K562 (cell line): ENCODE measurements around the gene NBPF3. TPM values are rescaled to one million over a fixed set of nuclear protein-coding genes. Genes with fewer than 3 reads are reported as not detected.

Experiments used
- ATAC-seq: fragments of 200-7000 bp; cut with Tn5 transposase; 3 replicates; pipeline ENCODE4 v1.9.1; 2020; ENCODE audit warnings: moderate library complexity
- BruUV-seq: library from RNA; stranded (reverse); fragments of 400-500 nt; replicated peaks from 2 replicates; lab custom pipeline; 2021; lab: Mats Ljungman, UMichigan
- CTCF ChIA-PET: fragments of 300-600 bp; formaldehyde crosslinking; extraction: SDS; loops from one replicate; lab custom pipeline; 2021; ENCODE audit warnings: low intra/inter-chr PET ratio; lab: Yijun Ruan, JAX
- POLR2A ChIA-PET: fragments of 300-600, 350-650 bp; sonication (Branson Sonifier 250); formaldehyde crosslinking; extraction: SDS; loops from one replicate; lab custom pipeline; 2021; ENCODE audit warnings: antibody characterized with exemption, inconsistent platforms; lab: Yijun Ruan, JAX
- DNase-seq, 4 experiments: peaks; one replicate each; pipeline versions ENCODE4 v3.0.0 to v3.0.0-alpha.2; 2011 to 2018; ENCODE audit warnings: low spot score in 3 of 4, mixed read lengths in 3 of 4; ENCODE audit errors: extremely low read depth in 1 of 4
- FAIRE-seq: peaks from 2 replicates; lab custom pipeline; 2011; peaks lifted over from hg19 to GRCh38; lab: Jason Lieb, UNC
- H2AFZ ChIP-seq: 2 replicates; pipeline ENCODE4 v1.6.0; 2011; ENCODE audit warnings: low read depth, low read length, control low read depth, inconsistent platforms
- H3K27ac ChIP-seq: fragments of 200-600 bp; 3 replicates; pipeline ENCODE4 v1.8.0; 2011; ENCODE audit warnings: low read depth, mild to moderate bottlenecking, control low read depth, inconsistent platforms, low read length, moderate library complexity, mixed read lengths; ENCODE audit errors: extremely low read depth
- H3K27me3 ChIP-seq, 2 experiments: fragments of 300-600 bp in 1 of 2; 2 replicates in 1 of 2; 3 replicates in 1 of 2; pipeline versions ENCODE4 v1.6.0 to v1.8.0; 2011; ENCODE audit warnings: inconsistent platforms in 2 of 2, low read length in 2 of 2, mild to moderate bottlenecking in 1 of 2, mixed read lengths in 1 of 2, moderate library complexity in 1 of 2; ENCODE audit not compliant: control insufficient read depth in 2 of 2, insufficient read depth in 2 of 2
- H3K36me3 ChIP-seq: fragments of 300-600 bp; 3 replicates; pipeline ENCODE4 v1.8.0; 2011; ENCODE audit warnings: mild to moderate bottlenecking, low read length, inconsistent platforms; ENCODE audit not compliant: control insufficient read depth, insufficient read depth
- H3K4me1 ChIP-seq, 2 experiments: fragments of 200-600 bp in 1 of 2; replicated peaks in 1 of 2; 2 replicates in 1 of 2; 3 replicates in 1 of 2; pipeline versions ENCODE4 v1.5.1 to v1.8.0; 2011; ENCODE audit warnings: inconsistent platforms in 2 of 2, low read length in 2 of 2, mild to moderate bottlenecking in 1 of 2, mixed read lengths in 1 of 2, moderate library complexity in 1 of 2; ENCODE audit not compliant: control insufficient read depth in 2 of 2, insufficient read depth in 2 of 2
- H3K4me2 ChIP-seq: 2 replicates; pipeline ENCODE4 v1.6.1; 2011; ENCODE audit warnings: low read length, control low read depth, inconsistent platforms, mixed read lengths; ENCODE audit not compliant: insufficient read depth
- H3K4me3 ChIP-seq: fragments of 200-600 bp; sonication (generic), shearing (Covaris generic); 2 replicates; pipeline ENCODE4 v1.5.1; 2016; ENCODE audit warnings: control low read depth, inconsistent platforms
- H3K79me2 ChIP-seq: fragments of 200-600 bp; 3 replicates; pipeline ENCODE4 v1.8.0; 2011; ENCODE audit warnings: low read length, inconsistent platforms; ENCODE audit not compliant: control insufficient read depth, insufficient read depth
- H3K9ac ChIP-seq, 2 experiments: 2 replicates each; pipeline versions ENCODE4 v1.6.0 to v1.6.1; 2011; ENCODE audit warnings: low read depth in 2 of 2, low read length in 2 of 2, control low read depth in 1 of 2, inconsistent platforms in 1 of 2, mild to moderate bottlenecking in 1 of 2, mixed read lengths in 1 of 2; ENCODE audit not compliant: insufficient read depth in 1 of 2
- H3K9me1 ChIP-seq: one replicate; pipeline ENCODE4 v1.6.0; 2011; ENCODE audit warnings: inconsistent platforms, mild to moderate bottlenecking, low read length, moderate library complexity; ENCODE audit not compliant: control insufficient read depth, insufficient read depth
- H3K9me3 ChIP-seq: replicated peaks from 2 replicates; pipeline ENCODE4 v1.5.1; 2011; ENCODE audit warnings: low read depth, low read length, inconsistent platforms; ENCODE audit not compliant: control insufficient read depth, insufficient read depth
- H4K20me1 ChIP-seq: replicated peaks from 2 replicates; pipeline ENCODE4 v1.6.1; 2011; ENCODE audit warnings: low read length, inconsistent platforms, mixed read lengths; ENCODE audit not compliant: control insufficient read depth, insufficient read depth
- CGGBP1 ChIP-seq: fragments of 250-450 bp; sonication (Bioruptor Pico); IDR thresholded peaks from 2 replicates; pipeline ENCODE4 v1.9.0; 2021; ENCODE audit warnings: mild to moderate bottlenecking
- FOXP1 ChIP-seq: sonication (generic); formaldehyde crosslinking; IDR thresholded peaks from 2 replicates; pipeline ENCODE4 v1.8.0; 2022; ENCODE audit warnings: mild to moderate bottlenecking, missing genetic modification reagents
- GABPB1 ChIP-seq: sonication (generic); formaldehyde crosslinking; IDR thresholded peaks from 2 replicates; pipeline ENCODE4 v1.8.0; 2022; ENCODE audit warnings: mild to moderate bottlenecking, missing genetic modification reagents
- GATA2 ChIP-seq: sonication (generic); formaldehyde crosslinking; IDR thresholded peaks from 2 replicates; pipeline ENCODE4 v1.4.0; 2020; ENCODE audit warnings: mild to moderate bottlenecking, missing genetic modification reagents
- IRF2 ChIP-seq: sonication (generic); formaldehyde crosslinking; IDR thresholded peaks from 2 replicates; pipeline ENCODE4 v1.8.1; 2022; ENCODE audit warnings: mild to moderate bottlenecking, missing genetic modification reagents
- MEF2D ChIP-seq: conservative IDR thresholded peaks from 2 replicates; pipeline ENCODE4 v1.6.1; 2016; ENCODE audit warnings: low read depth, missing genetic modification characterization, missing compliant biosample characterization
- SMARCB1 ChIP-seq: IDR thresholded peaks from 2 replicates; pipeline ENCODE4 v1.6.1; 2011; ENCODE audit warnings: improper control_type of control experiment, low read depth; ENCODE audit not compliant: insufficient read length
- SMC3 ChIP-seq: conservative IDR thresholded peaks from 2 replicates; pipeline ENCODE4 v1.6.1; 2011; ENCODE audit warnings: low read depth, low read length, improper control_type of control experiment; ENCODE audit not compliant: insufficient read depth
- SREBF2 ChIP-seq: sonication (generic); formaldehyde crosslinking; IDR thresholded peaks from 2 replicates; pipeline ENCODE4 v1.4.0; 2020; ENCODE audit warnings: mild to moderate bottlenecking, missing genetic modification reagents
- TCF7 ChIP-seq: sonication (generic); IDR thresholded peaks from 2 replicates; pipeline ENCODE4 v1.6.1; 2016; ENCODE audit warnings: antibody characterized with exemption, borderline replicate concordance
- U2AF2 ChIP-seq: fragments of 200-400 bp; formaldehyde crosslinking; optimal IDR thresholded peaks from 2 replicates; pipeline ENCODE3; 2017; ENCODE audit warnings: low read depth, mild to moderate bottlenecking, low read length
- ZNF124 ChIP-seq: sonication (generic); formaldehyde crosslinking; IDR thresholded peaks from 2 replicates; pipeline ENCODE4 v1.8.1; 2022; ENCODE audit warnings: missing genetic modification reagents
- ZNF263 ChIP-seq: sonication (generic); formaldehyde crosslinking; IDR thresholded peaks from 2 replicates; pipeline ENCODE4 v1.8.0; 2022; ENCODE audit warnings: mild to moderate bottlenecking, missing genetic modification reagents, borderline replicate concordance
- ZNF316 ChIP-seq: fragments of 450-650 bp; IDR thresholded peaks from 2 replicates; pipeline ENCODE4 v1.6.1; 2016
- ZNF830 ChIP-seq: fragments of 250-450 bp; sonication (Bioruptor Pico); IDR thresholded peaks from 2 replicates; pipeline ENCODE4 v1.5.0; 2021; ENCODE audit warnings: mild to moderate bottlenecking
- WGBS: fragments of 100-300 bp; shearing (Covaris generic); methylation state at CpG from one replicate; pipeline ENCODE4 v1.1.6; 2016; ENCODE audit warnings: low coverage, mixed read lengths; ENCODE audit not compliant: insufficient coverage; ENCODE audit errors: missing lambda C conversion rate; 5-methylcytosine and 5-hydroxymethylcytosine counted together
- in situ Hi-C: fragments of 300-500 bp; cut with MboI; formaldehyde crosslinking; loops from 4 replicates; pipeline ENCODE4 v1.15.0; 2018; ENCODE audit warnings: inconsistent platforms, mixed read lengths
- intact Hi-C: fragments of 100-400 bp; cut with micrococcal nuclease; formaldehyde crosslinking; loops from 2 replicates; pipeline ENCODE4 v1.14.2; 2022
- polyA plus RNA-seq, 8 experiments: library from polyadenylated mRNA; depleted of rRNA in 4 of 8; stranded (reverse) in 5 of 8; unstranded in 3 of 8; fragments of >200 nt; fragmentation: Nextera tagmentation in 2 of 8; fragmentation: Illumina TruSeq in 1 of 8; extraction: Ambion mirVana in 2 of 8; extraction: Trizol in 1 of 8; gene quantifications; 2 replicates each; pipeline versions ENCODE4 v1.2.1 to v1.2.3, GENCODE V29; 2011 to 2014; ENCODE audit warnings: inconsistent platforms in 1 of 8, missing spikeins in 1 of 8
- total RNA-seq, 7 experiments: library from RNA; depleted of rRNA in 6 of 7; stranded (reverse); fragments of >200 nt in 6 of 7; fragmentation: Illumina TruSeq in 2 of 7; extraction: Trizol in 2 of 7; gene quantifications; 2 replicates each; pipeline versions ENCODE4 v1.2.1 to v1.2.3, GENCODE V29; 2011 to 2021; ENCODE audit warnings: low replicate concordance in 1 of 7

Gene NBPF3
- total and polyA plus RNA-seq, 9 of the 15 experiments (the other 6 are each of a cell fraction or from before 2014, with no cell fraction given), result 1.5 to 7.3 (median 5.4) TPM

- no TSS peak for BruUV-seq
- WGBS, result 2% methylated on average over 7 of the region's 7 CpGs
- intact Hi-C loops, result no loop called here
- in situ Hi-C loops, result no loop called here
- no peak overlapping the region for H3K4me3 ChIP-seq
- DNase-seq (peak; percentile 36 to 55 (median 53)), ATAC-seq (peak; percentile 76), FAIRE-seq (peak; percentile 51)
- POLR2A ChIA-PET, result interaction anchor here (0.7 kb wide), 1 partner anchor 8 kb away, joined by 3 read pairs; no protein-coding TSS in a partner anchor
- H3K36me3 ChIP-seq, result no peaks in the 10 kb centered on the region
- no peak overlapping the region for H3K27ac ChIP-seq
- no peaks in the 10 kb centered on the region for H4K20me1 ChIP-seq
- no peaks in the 10 kb centered on the region for H3K79me2 ChIP-seq
- no peak overlapping the region for H3K4me2 ChIP-seq
- no peaks in the 10 kb centered on the region for H3K9me1 ChIP-seq
- H3K4me1 ChIP-seq, result no peaks in the 10 kb centered on the region
- H3K27me3 ChIP-seq, result peaks cover 16 to 27% of the 10 kb centered on the region in 2 experiments; a peak in 4 of 5 replicates
- H3K9ac ChIP-seq, result no peak overlapping the region
- peaks cover 3% of the 10 kb centered on the region; the same call in 1 of the 2 replicates for H3K9me3 ChIP-seq
- H2AFZ ChIP-seq, result no peak overlapping the region
- CTCF ChIA-PET, result interaction anchor here (0.7 to 2.5 kb wide), 5 partner anchors 118 to 263 kb away, joined by 3 to 17 read pairs (median 3); no protein-coding TSS in a partner anchor
- no peak for TF ChIP-seq U2AF2
- no peak for TF ChIP-seq SREBF2 (CRISPR knock-in tag)
- no peak for TF ChIP-seq FOXP1 (CRISPR knock-in tag)
- no peak; the same call in 1 of the 2 replicates for TF ChIP-seq ZNF263 (CRISPR knock-in tag)
- no peak for TF ChIP-seq ZNF124 (CRISPR knock-in tag)
- TF ChIP-seq GATA2, result no peak
- peak; percentile 39 for TF ChIP-seq ZNF316
- no peak for TF ChIP-seq SMARCB1
- TF ChIP-seq CGGBP1 (CRISPR knock-in tag), result no peak
- TF ChIP-seq SMC3, result 0 out of 2 replicates have a peak, but pooled peaks have one; percentile 4
- TF ChIP-seq GABPB1 (CRISPR knock-in tag), result no peak
- no peak for TF ChIP-seq ZNF830 (CRISPR knock-in tag)
- no peak for TF ChIP-seq IRF2 (CRISPR knock-in tag)
- TF ChIP-seq MEF2D (tag), result no peak
- no peak for TF ChIP-seq TCF7
These were observed 57.6 kb downstream of the NBPF3 start for GRCh38 chr1:21497466-21498061.
